PC-9 (cell line): ENCODE results near the gene TMEM108. TPM values are rescaled to one million over a fixed set of nuclear protein-coding genes. Genes with fewer than 3 reads are reported as not detected.
A peak's percentile ranks its signal among the peaks of the same experiment; 100 is the strongest.
"Not testable (repeated sequence)": the region's sequence is repeated elsewhere in the genome, so short reads cannot be mapped to it uniquely, and the experiment has no call there.

Experiments used
- Bru-seq: library from RNA; stranded (reverse); fragments of 400-500 nt; gene quantifications from one replicate; lab custom pipeline; 2021; lab: Mats Ljungman, UMichigan
- BruChase-seq, 2 experiments: library from RNA; stranded (reverse); fragments of 400-500 nt; gene quantifications; one replicate each; lab custom pipeline; 2021; lab: Mats Ljungman, UMichigan
- BruUV-seq: library from RNA; stranded (reverse); fragments of 400-500 nt; replicated peaks from 2 replicates; lab custom pipeline; 2021; lab: Mats Ljungman, UMichigan
- CTCF ChIA-PET: fragments of 300-600 bp; sonication (Branson Sonifier 250); formaldehyde crosslinking; loops from one replicate; lab custom pipeline; 2022; ENCODE audit warnings: antibody characterized with exemption; lab: Charles Lee
- POLR2A ChIA-PET: fragments of 300-600 bp; sonication (Branson Sonifier 250); formaldehyde crosslinking; loops from one replicate; lab custom pipeline; 2022; ENCODE audit warnings: antibody characterized with exemption; ENCODE audit not compliant: unreplicated experiment; lab: Charles Lee
- DNase-seq, 2 experiments: peaks; one replicate each; pipeline versions ENCODE4 v3.0.0 to v3.0.0-alpha.2; 2015 to 2022; ENCODE audit warnings: mixed read lengths in 1 of 2
- H2AFZ ChIP-seq: fragments of 200-600 bp; sonication (generic); 2 replicates; pipeline ENCODE4 v1.8.1; 2017; ENCODE audit warnings: antibody characterized with exemption
- H3F3A ChIP-seq: fragments of 200-600 bp; sonication (generic); 2 replicates; pipeline ENCODE4 v1.8.1; 2017; ENCODE audit warnings: antibody characterized with exemption, mild to moderate bottlenecking, low read depth; ENCODE audit not compliant: insufficient read depth
- H3K27ac ChIP-seq: fragments of 200-600 bp; sonication (generic); 2 replicates; pipeline ENCODE4 v1.6.1; 2016; ENCODE audit warnings: mixed run types
- H3K27me3 ChIP-seq: fragments of 200-600 bp; sonication (generic); 2 replicates; pipeline ENCODE4 v1.6.1; 2016; ENCODE audit warnings: low read depth, mixed run types; ENCODE audit not compliant: insufficient read depth
- H3K36me3 ChIP-seq: fragments of 200-600 bp; sonication (generic); 2 replicates; pipeline ENCODE4 v1.6.1; 2016; ENCODE audit warnings: low read depth, mixed run types
- H3K4me1 ChIP-seq: fragments of 200-600 bp; sonication (generic); replicated peaks from 2 replicates; pipeline ENCODE4 v1.6.1; 2016; ENCODE audit warnings: mixed run types; ENCODE audit not compliant: insufficient read depth
- H3K4me2 ChIP-seq: fragments of 200-600 bp; sonication (generic); 2 replicates; pipeline ENCODE4 v1.6.1; 2017; ENCODE audit warnings: mixed run types
- H3K4me3 ChIP-seq: fragments of 200-600 bp; sonication (generic); 2 replicates; pipeline ENCODE4 v1.6.1; 2016; ENCODE audit warnings: mixed run types
- H3K79me2 ChIP-seq: fragments of 200-600 bp; sonication (generic); 2 replicates; pipeline ENCODE4 v1.6.1; 2017; ENCODE audit warnings: low read depth, mixed run types
- H3K9me2 ChIP-seq: fragments of 200-600 bp; sonication (generic); 2 replicates; pipeline ENCODE4 v1.8.1; 2017; ENCODE audit warnings: mild to moderate bottlenecking; ENCODE audit not compliant: insufficient read depth
- H3K9me3 ChIP-seq: fragments of 200-600 bp; sonication (generic); 2 replicates; pipeline ENCODE4 v1.8.1; 2016; ENCODE audit warnings: low read depth; ENCODE audit not compliant: insufficient read depth
- H4K20me1 ChIP-seq: fragments of 200-600 bp; sonication (generic); 2 replicates; pipeline ENCODE4 v1.8.1; 2017; ENCODE audit not compliant: insufficient read depth
- CTCF ChIP-seq: fragments of 200-600 bp; sonication (generic); conservative IDR thresholded peaks from 2 replicates; pipeline ENCODE4 v1.6.1; 2017; ENCODE audit warnings: mixed run types, antibody characterized with exemption, mild to moderate bottlenecking, moderate library complexity
- EZH2 ChIP-seq: fragments of 200-600 bp; sonication (generic); IDR thresholded peaks from 2 replicates; pipeline ENCODE4 v1.8.0; 2017; ENCODE audit warnings: antibody characterized with exemption, low read depth
- intact Hi-C: fragments of 100-400 bp; cut with micrococcal nuclease; formaldehyde crosslinking; loops from one replicate; pipeline ENCODE4 v1.10.0; 2022; ENCODE audit not compliant: unreplicated experiment
- long read RNA-seq: library from polyadenylated mRNA; stranded (forward); transcript quantifications from one replicate; pipeline ENCODE4 v2.0.0, GENCODE V29; 2022
- total RNA-seq: library from RNA; stranded (reverse); gene quantifications from 2 replicates; pipeline ENCODE4 v1.2.3, GENCODE V29; 2021

Gene TMEM108
- not detected in 2 replicates for total RNA-seq
- Bru-seq, nascent RNA, result not detected
- percentile 0 among the genes with signal in this experiment for BruChase-seq, experiment 1, labeled RNA remaining after a 2-hour chase
- percentile 0 among the genes with signal in this experiment for BruChase-seq, experiment 2, labeled RNA remaining after a 6-hour chase
- long read RNA-seq, result 0 reads

- H3K4me2 ChIP-seq, result no peak within 1 kb of the TSS
- CTCF ChIA-PET, result no interaction called here
Measured at GRCh38 chr3:133038089-133038730, at the start of gene TMEM108. Gene TMEM108 (plus strand): TSS chr3:133038391.

GRCh38 chr3:132995971-132996370 is 42.2 kb upstream of the TMEM108 start:
- no peaks in the 10 kb centered on the region for H3K36me3 ChIP-seq
- H3F3A ChIP-seq, result no peaks in the 10 kb centered on the region
- CTCF ChIA-PET, result no interaction called here
- no peaks in the 10 kb centered on the region for H3K9me2 ChIP-seq
- no peak overlapping the region for H3K27ac ChIP-seq
- no peak for DNase-seq
- H3K4me3 ChIP-seq, result no peak overlapping the region
- no TSS peak for BruUV-seq
- no peaks in the 10 kb centered on the region for H3K9me3 ChIP-seq
- POLR2A ChIA-PET, result no interaction called here
- no peak for TF ChIP-seq EZH2
- TF ChIP-seq CTCF, result no peak
- no peaks in the 10 kb centered on the region for H3K79me2 ChIP-seq
- H3K27me3 ChIP-seq, result no peaks in the 10 kb centered on the region
- H4K20me1 ChIP-seq, result no peaks in the 10 kb centered on the region
- intact Hi-C loops, result no loop called here
- H3K4me2 ChIP-seq, result no peak overlapping the region
- H3K4me1 ChIP-seq, result no peaks in the 10 kb centered on the region
- H2AFZ ChIP-seq, result no peak overlapping the region

More at GRCh38 chr3:133038089-133038730, at the start of gene TMEM108:
- TF ChIP-seq CTCF, result no peak
- TF ChIP-seq EZH2, result no peak
- no TSS peak for BruUV-seq
- no peak within 1 kb of the TSS for H2AFZ ChIP-seq
- no peaks in the 10 kb centered on the region for H3F3A ChIP-seq
- H3K79me2 ChIP-seq, result no peaks in the 10 kb centered on the region
- peaks cover 50% of the 10 kb centered on the region for H3K27me3 ChIP-seq
- no peaks in the 10 kb centered on the region for H3K9me2 ChIP-seq
- H3K9me3 ChIP-seq, result no peaks in the 10 kb centered on the region
- no peak within 1 kb of the TSS for H3K4me3 ChIP-seq
- no peak for DNase-seq
- no peaks in the 10 kb centered on the region for H3K36me3 ChIP-seq
- H4K20me1 ChIP-seq, result no peaks in the 10 kb centered on the region
- POLR2A ChIA-PET, result no interaction called here
- H3K4me1 ChIP-seq, result no peaks in the 10 kb centered on the region
- no peak within 1 kb of the TSS for H3K27ac ChIP-seq
- intact Hi-C loops, result no loop called here

GRCh38 chr3:132997404-132998185 is 40.6 kb upstream of the TMEM108 start:
- Histone ChIP-seq H3K4me1 (no peaks in the 10 kb centered on the region), H3K9me3 (no peaks in the 10 kb centered on the region), H3K27me3 (no peaks in the 10 kb centered on the region), H3K9me2 (no peaks in the 10 kb centered on the region), H3K4me2 (no peak overlapping the region), H3F3A (no peaks in the 10 kb centered on the region), H3K79me2 (no peaks in the 10 kb centered on the region), H2AFZ (no peak overlapping the region), H4K20me1 (no peaks in the 10 kb centered on the region), H3K36me3 (no peaks in the 10 kb centered on the region), H3K27ac (no peak overlapping the region), H3K4me3 (no peak overlapping the region)
- POLR2A ChIA-PET, result no interaction called here
- DNase-seq, result no peak
- BruUV-seq, result no TSS peak
- CTCF ChIA-PET, result no interaction called here
- intact Hi-C loops, result no loop called here
- no peak for TF ChIP-seq CTCF
- TF ChIP-seq EZH2, result no peak

- H4K20me1 ChIP-seq, intact Hi-C loops, CTCF ChIA-PET, H3F3A ChIP-seq, H3K4me2 ChIP-seq, H3K27ac ChIP-seq, BruUV-seq, H3K4me3 ChIP-seq, H3K36me3 ChIP-seq, H3K27me3 ChIP-seq, H3K79me2 ChIP-seq, H3K4me1 ChIP-seq, H3K9me2 ChIP-seq, H3K9me3 ChIP-seq, H2AFZ ChIP-seq, DNase-seq, POLR2A ChIA-PET: not testable (repeated sequence)
Measured at GRCh38 chr3:133005032-133005431, 33.2 kb upstream of the TMEM108 start.
